Ovary (tissue), 3 donors: Measurements from ENCODE around the gene KIAA0040.
A peak's percentile ranks its signal among the peaks of the same experiment; 100 is the strongest.

ENCODE experiments used
- POLR2A ChIP-seq: fragments of 450-650 bp; IDR thresholded peaks from one replicate; pipeline ENCODE4 v1.6.1; 2017; ENCODE audit warnings: antibody characterized with exemption, mild to moderate bottlenecking, moderate library complexity
- TF ChIP-seq, protein P1 (sequence below), 3 donors: fragments of 450-650 bp in 2 of 3; fragments of 200-600 bp in 1 of 3; IDR thresholded peaks; one replicate each; pipeline versions ENCODE4 v1.5.1 to v1.8.0; 2016 to 2022; ENCODE audit warnings: antibody characterized with exemption in 3 of 3, mild to moderate bottlenecking in 1 of 3
- donor health status: DM: no; HTN: no; CAD: no.

DNA sequence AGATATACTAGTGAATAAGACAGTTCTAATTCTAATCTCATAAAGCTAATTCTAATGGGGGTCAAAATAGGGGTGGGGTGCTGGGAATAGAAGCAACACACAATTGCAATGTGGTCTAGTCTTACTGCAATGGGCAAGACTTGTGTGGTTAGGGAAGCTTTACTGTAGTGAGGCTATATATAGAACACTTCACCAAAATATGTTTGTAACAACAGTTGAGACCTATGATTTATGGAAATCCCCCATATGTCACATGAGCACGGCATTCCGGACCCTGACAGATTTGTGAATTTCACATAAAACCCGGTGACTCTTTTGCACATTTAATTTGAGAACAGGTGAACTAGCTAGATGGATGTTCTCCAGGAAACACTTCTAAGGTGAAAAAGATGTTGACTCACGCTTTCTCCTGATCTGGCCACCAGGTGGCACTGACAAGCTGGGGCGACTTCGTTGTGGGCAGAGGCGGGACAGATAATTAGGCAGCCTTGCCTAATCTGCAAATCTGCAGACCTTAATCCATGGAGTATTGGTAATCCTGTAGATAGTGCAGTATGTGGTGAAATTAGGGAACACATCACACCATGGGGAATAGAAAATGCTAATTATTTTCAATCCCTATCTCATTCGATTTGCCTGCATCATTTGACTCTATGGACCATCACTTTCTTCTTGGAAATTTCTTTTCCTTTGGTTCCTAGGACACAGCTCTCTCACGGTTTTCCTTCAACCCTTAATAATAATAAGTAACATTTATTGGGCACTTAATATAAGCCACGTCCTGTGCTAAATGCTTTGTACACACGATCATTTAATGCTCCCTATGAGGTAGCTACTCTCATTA is 37.7 kb downstream of the KIAA0040 start:
- TF ChIP-seq, protein P1, sequence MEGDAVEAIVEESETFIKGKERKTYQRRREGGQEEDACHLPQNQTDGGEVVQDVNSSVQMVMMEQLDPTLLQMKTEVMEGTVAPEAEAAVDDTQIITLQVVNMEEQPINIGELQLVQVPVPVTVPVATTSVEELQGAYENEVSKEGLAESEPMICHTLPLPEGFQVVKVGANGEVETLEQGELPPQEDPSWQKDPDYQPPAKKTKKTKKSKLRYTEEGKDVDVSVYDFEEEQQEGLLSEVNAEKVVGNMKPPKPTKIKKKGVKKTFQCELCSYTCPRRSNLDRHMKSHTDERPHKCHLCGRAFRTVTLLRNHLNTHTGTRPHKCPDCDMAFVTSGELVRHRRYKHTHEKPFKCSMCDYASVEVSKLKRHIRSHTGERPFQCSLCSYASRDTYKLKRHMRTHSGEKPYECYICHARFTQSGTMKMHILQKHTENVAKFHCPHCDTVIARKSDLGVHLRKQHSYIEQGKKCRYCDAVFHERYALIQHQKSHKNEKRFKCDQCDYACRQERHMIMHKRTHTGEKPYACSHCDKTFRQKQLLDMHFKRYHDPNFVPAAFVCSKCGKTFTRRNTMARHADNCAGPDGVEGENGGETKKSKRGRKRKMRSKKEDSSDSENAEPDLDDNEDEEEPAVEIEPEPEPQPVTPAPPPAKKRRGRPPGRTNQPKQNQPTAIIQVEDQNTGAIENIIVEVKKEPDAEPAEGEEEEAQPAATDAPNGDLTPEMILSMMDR (IDR thresholded peaks at IDR 0.05), result peak; percentile 26 to 54 (median 32)
- no peak for TF ChIP-seq POLR2A
